DOHH2 (cell line): ENCODE results near the gene TMLHE.

ENCODE experiments used
- CTCF ChIP-seq: fragments of 200-600 bp; sonication (generic); IDR thresholded peaks from one replicate; pipeline ENCODE4 v1.5.1; 2014; ENCODE audit warnings: antibody characterized with exemption, mild to moderate bottlenecking, low read depth, low read length; ENCODE audit not compliant: poor library complexity, severe bottlenecking
- EZH2phosphoT487 ChIP-seq: fragments of 200-600 bp; sonication (generic); IDR thresholded peaks from 2 replicates; pipeline ENCODE4 v1.6.1; 2017; ENCODE audit warnings: borderline replicate concordance, mild to moderate bottlenecking, antibody characterized with exemption, low read length, moderate library complexity, mixed read lengths

GRCh38 chrX:155441097-155441496, 171.7 kb downstream of the TMLHE start:
- TF ChIP-seq CTCF (no peak), EZH2phosphoT487 (no peak)
